ENCODE measurements around the gene ZDHHC13.

The ZDHHC13 gene

GRCh38 chr11:19208959-19209546 lies 92.1 kb downstream of the ZDHHC13 start:
- FAIRE-seq, result no peak
- DNase-seq (ENCODE audit: insufficient read length, low spot score), result no peak
- no peak for TF ChIP-seq PAX5 (IDR thresholded peaks at IDR 0.05; ENCODE audit: insufficient read depth, low read length, severe bottlenecking)
- TF ChIP-seq POLR2AphosphoS5 (IDR thresholded peaks at IDR 0.05; ENCODE audit: low read depth, low read length), result no peak
- no peak for TF ChIP-seq SPI1 (IDR thresholded peaks at IDR 0.05; ENCODE audit: low read depth, low read length)
- TF ChIP-seq POU2F2 (IDR thresholded peaks at IDR 0.05; ENCODE audit: low read depth, low read length), result no peak
- no peak for TF ChIP-seq TAF1 (IDR thresholded peaks at IDR 0.05; ENCODE audit: low read depth, low read length)
- no peak for TF ChIP-seq POLR2A (IDR thresholded peaks at IDR 0.05; ENCODE audit: low read depth, low read length)

GRCh38 chr11:19209617-19210370 lies 92.8 kb downstream of the ZDHHC13 start:
- FAIRE-seq (no peak), DNase-seq (ENCODE audit: insufficient read length, low spot score) (no peak)
- TF ChIP-seq POLR2AphosphoS5 (IDR thresholded peaks at IDR 0.05; ENCODE audit: low read depth, low read length) (no peak), POU2F2 (IDR thresholded peaks at IDR 0.05; ENCODE audit: low read depth, low read length) (no peak), SPI1 (IDR thresholded peaks at IDR 0.05; ENCODE audit: low read depth, low read length) (no peak), PAX5 (IDR thresholded peaks at IDR 0.05; ENCODE audit: insufficient read depth, low read length, severe bottlenecking) (no peak), TAF1 (IDR thresholded peaks at IDR 0.05; ENCODE audit: low read depth, low read length) (no peak), POLR2A (IDR thresholded peaks at IDR 0.05; ENCODE audit: low read depth, low read length) (no peak)

GRCh38 chr11:19216021-19216420 lies 99.1 kb downstream of the ZDHHC13 start:
- no peak for FAIRE-seq
- no peak for TF ChIP-seq SPI1 (IDR thresholded peaks at IDR 0.05; ENCODE audit: low read depth, low read length)
- no peak for TF ChIP-seq PAX5 (IDR thresholded peaks at IDR 0.05; ENCODE audit: insufficient read depth, low read length, severe bottlenecking)
- TF ChIP-seq POLR2AphosphoS5 (IDR thresholded peaks at IDR 0.05; ENCODE audit: low read depth, low read length), result no peak
- TF ChIP-seq POLR2A (IDR thresholded peaks at IDR 0.05; ENCODE audit: low read depth, low read length), result no peak
- no peak for TF ChIP-seq TAF1 (IDR thresholded peaks at IDR 0.05; ENCODE audit: low read depth, low read length)
- TF ChIP-seq POU2F2 (IDR thresholded peaks at IDR 0.05; ENCODE audit: low read depth, low read length), result no peak
- no peak for DNase-seq (ENCODE audit: insufficient read length, low spot score)

GRCh38 chr11:19216709-19217374 lies 99.9 kb downstream of the ZDHHC13 start:
- no peak for DNase-seq (ENCODE audit: insufficient read length, low spot score)
- TF ChIP-seq SPI1 (IDR thresholded peaks at IDR 0.05; ENCODE audit: low read depth, low read length) (no peak), POLR2A (IDR thresholded peaks at IDR 0.05; ENCODE audit: low read depth, low read length) (no peak)
- no peak for FAIRE-seq

GRCh38 chr11:19218216-19218615 lies 101.2 kb downstream of the ZDHHC13 start:
- TF ChIP-seq PAX5 (IDR thresholded peaks at IDR 0.05; ENCODE audit: insufficient read depth, low read length, severe bottlenecking) (no peak), POU2F2 (IDR thresholded peaks at IDR 0.05; ENCODE audit: low read depth, low read length) (no peak), SPI1 (IDR thresholded peaks at IDR 0.05; ENCODE audit: low read depth, low read length) (no peak), POLR2A (IDR thresholded peaks at IDR 0.05; ENCODE audit: low read depth, low read length) (no peak)
- DNase-seq (ENCODE audit: insufficient read length, low spot score) (no peak), FAIRE-seq (no peak)

GRCh38 chr11:19218786-19219460 lies 102.0 kb downstream of the ZDHHC13 start:
- FAIRE-seq, result no peak
- DNase-seq (ENCODE audit: insufficient read length, low spot score), result no peak
- no peak for TF ChIP-seq TAF1 (IDR thresholded peaks at IDR 0.05; ENCODE audit: low read depth, low read length)
- no peak for TF ChIP-seq POLR2AphosphoS5 (IDR thresholded peaks at IDR 0.05; ENCODE audit: low read depth, low read length)
- TF ChIP-seq POU2F2 (IDR thresholded peaks at IDR 0.05; ENCODE audit: low read depth, low read length), result no peak
- TF ChIP-seq PAX5 (IDR thresholded peaks at IDR 0.05; ENCODE audit: insufficient read depth, low read length, severe bottlenecking), result no peak
- no peak for TF ChIP-seq SPI1 (IDR thresholded peaks at IDR 0.05; ENCODE audit: low read depth, low read length)

GRCh38 chr11:19220903-19221724 lies 104.1 kb downstream of the ZDHHC13 start:
- FAIRE-seq (no peak), DNase-seq (ENCODE audit: insufficient read length, low spot score) (no peak)
- TF ChIP-seq POU2F2 (IDR thresholded peaks at IDR 0.05; ENCODE audit: low read depth, low read length), result no peak
- no peak for TF ChIP-seq SPI1 (IDR thresholded peaks at IDR 0.05; ENCODE audit: low read depth, low read length)
- no peak for TF ChIP-seq POLR2A (IDR thresholded peaks at IDR 0.05; ENCODE audit: low read depth, low read length)
- TF ChIP-seq PAX5 (IDR thresholded peaks at IDR 0.05; ENCODE audit: insufficient read depth, low read length, severe bottlenecking), result no peak
- TF ChIP-seq POLR2AphosphoS5 (IDR thresholded peaks at IDR 0.05; ENCODE audit: low read depth, low read length), result no peak
- no peak for TF ChIP-seq TAF1 (IDR thresholded peaks at IDR 0.05; ENCODE audit: low read depth, low read length)

GRCh38 chr11:19225123-19225522 lies 108.2 kb downstream of the ZDHHC13 start:
- TF ChIP-seq PAX5 (IDR thresholded peaks at IDR 0.05; ENCODE audit: insufficient read depth, low read length, severe bottlenecking) (no peak), POLR2A (IDR thresholded peaks at IDR 0.05; ENCODE audit: low read depth, low read length) (no peak), POU2F2 (IDR thresholded peaks at IDR 0.05; ENCODE audit: low read depth, low read length) (no peak), SPI1 (IDR thresholded peaks at IDR 0.05; ENCODE audit: low read depth, low read length) (no peak), POLR2AphosphoS5 (IDR thresholded peaks at IDR 0.05; ENCODE audit: low read depth, low read length) (no peak), TAF1 (IDR thresholded peaks at IDR 0.05; ENCODE audit: low read depth, low read length) (no peak)
- FAIRE-seq (no peak), DNase-seq (ENCODE audit: insufficient read length, low spot score) (no peak)
